ENCODE measurements around the gene PSMC3. TPM values are rescaled to one million over a fixed set of nuclear protein-coding genes. Genes with fewer than 3 reads are reported as not detected.

PSMC3 gene
- total RNA-seq, 2 experiments from 2014 or later, result 111 to 112 TPM

DNA sequence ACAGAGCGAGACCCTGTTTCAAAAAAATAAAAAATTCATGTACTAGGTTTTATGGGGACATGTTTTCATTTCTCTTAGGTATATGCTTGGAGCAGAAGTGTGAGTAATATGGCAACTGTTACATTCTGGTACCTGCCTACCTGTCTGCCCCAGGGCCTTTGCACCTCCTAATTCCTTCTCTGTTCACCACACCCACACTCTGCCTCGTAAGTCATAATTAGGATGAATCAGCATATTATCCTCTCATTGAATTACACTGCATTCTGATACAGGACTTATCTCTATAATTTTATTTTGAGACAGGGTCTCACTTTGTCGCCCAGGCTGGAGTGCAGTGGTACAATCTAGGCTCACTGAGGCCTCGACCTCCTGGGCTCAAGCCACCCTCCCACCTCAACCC lies 25.8 kb upstream of the PSMC3 start:
- Mint-ChIP-seq H3K27ac (no peak overlapping the region), H3K27me3 (no peaks in the 10 kb centered on the region), H3K36me3 (ENCODE audit: low read depth) (no peaks in the 10 kb centered on the region), H3K9me3 (no peaks in the 10 kb centered on the region), H3K4me1 (peaks cover 5% of the 10 kb centered on the region), H3K4me3 (no peak overlapping the region)
- POLR2A ChIA-PET, result interaction anchor here (0.6 kb wide), 1 partner anchor 164 kb away, joined by 3 read pairs; no protein-coding TSS in a partner anchor
- CTCF ChIA-PET, result no interaction called here
- DNase-seq, result no peak

DNA sequence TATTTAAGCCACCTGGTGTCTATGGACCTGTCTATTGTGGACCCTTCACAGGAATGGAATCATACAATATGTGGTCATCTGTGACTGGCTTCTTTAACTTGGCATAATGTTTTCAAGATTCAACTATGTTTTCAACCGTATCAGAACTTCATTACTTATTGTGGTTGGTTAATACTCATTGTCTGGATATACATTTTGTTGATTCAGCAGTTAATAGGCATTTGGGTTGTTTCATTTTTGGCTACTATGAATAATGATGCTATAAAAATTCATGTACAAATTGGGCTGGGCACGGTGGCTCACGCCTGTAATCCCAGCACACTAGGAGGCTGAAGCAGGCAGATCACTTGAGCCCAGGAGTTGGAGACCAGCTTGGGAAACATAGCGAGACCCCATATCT lies 25.2 kb upstream of the PSMC3 start:
- Mint-ChIP-seq H3K9me3 (no peaks in the 10 kb centered on the region), H3K27me3 (no peaks in the 10 kb centered on the region)

DNA sequence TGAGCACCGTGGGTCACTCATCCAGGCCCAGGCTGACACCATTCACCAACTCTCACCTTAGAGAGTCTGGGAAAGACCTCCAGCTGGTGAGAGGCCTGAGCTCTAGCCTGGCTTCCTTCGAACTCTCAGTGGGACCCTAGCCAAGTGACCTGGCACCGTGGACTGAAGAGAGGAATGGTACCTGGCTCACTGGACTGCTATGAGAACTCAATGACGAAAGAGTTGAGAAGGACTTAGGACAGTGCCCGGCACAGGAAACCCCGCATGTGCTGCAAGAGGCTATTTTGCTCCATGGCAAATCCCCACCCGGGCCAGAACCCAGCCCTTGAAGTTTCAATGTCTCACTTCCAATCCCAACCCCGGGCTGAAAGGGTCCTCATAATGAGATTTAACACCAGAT lies 23.3 kb upstream of the PSMC3 start:
- DNase-seq, result no peak
- ChIA-PET POLR2A (interaction anchor here (2.1 kb wide), 1 partner anchor 23 kb away, joined by 6 read pairs; the partner anchor contains the start of gene PSMC3), CTCF (no interaction called here)
- Mint-ChIP-seq H3K4me1 (peaks cover 5% of the 10 kb centered on the region), H3K27me3 (no peaks in the 10 kb centered on the region), H3K36me3 (ENCODE audit: low read depth) (no peaks in the 10 kb centered on the region), H3K27ac (no peak overlapping the region), H3K4me3 (no peak overlapping the region), H3K9me3 (no peaks in the 10 kb centered on the region)

More for the DNA sequence above, 25.2 kb upstream of the PSMC3 start:
- peaks cover 5% of the 10 kb centered on the region for H3K4me1 Mint-ChIP-seq
- POLR2A ChIA-PET, result interaction anchor here (0.6 kb wide), 1 partner anchor 164 kb away, joined by 3 read pairs; no protein-coding TSS in a partner anchor
- no peak overlapping the region for H3K4me3 Mint-ChIP-seq
- no peak overlapping the region for H3K27ac Mint-ChIP-seq
- H3K36me3 Mint-ChIP-seq (ENCODE audit: low read depth), result no peaks in the 10 kb centered on the region
- CTCF ChIA-PET, result no interaction called here
- DNase-seq, result no peak

DNA sequence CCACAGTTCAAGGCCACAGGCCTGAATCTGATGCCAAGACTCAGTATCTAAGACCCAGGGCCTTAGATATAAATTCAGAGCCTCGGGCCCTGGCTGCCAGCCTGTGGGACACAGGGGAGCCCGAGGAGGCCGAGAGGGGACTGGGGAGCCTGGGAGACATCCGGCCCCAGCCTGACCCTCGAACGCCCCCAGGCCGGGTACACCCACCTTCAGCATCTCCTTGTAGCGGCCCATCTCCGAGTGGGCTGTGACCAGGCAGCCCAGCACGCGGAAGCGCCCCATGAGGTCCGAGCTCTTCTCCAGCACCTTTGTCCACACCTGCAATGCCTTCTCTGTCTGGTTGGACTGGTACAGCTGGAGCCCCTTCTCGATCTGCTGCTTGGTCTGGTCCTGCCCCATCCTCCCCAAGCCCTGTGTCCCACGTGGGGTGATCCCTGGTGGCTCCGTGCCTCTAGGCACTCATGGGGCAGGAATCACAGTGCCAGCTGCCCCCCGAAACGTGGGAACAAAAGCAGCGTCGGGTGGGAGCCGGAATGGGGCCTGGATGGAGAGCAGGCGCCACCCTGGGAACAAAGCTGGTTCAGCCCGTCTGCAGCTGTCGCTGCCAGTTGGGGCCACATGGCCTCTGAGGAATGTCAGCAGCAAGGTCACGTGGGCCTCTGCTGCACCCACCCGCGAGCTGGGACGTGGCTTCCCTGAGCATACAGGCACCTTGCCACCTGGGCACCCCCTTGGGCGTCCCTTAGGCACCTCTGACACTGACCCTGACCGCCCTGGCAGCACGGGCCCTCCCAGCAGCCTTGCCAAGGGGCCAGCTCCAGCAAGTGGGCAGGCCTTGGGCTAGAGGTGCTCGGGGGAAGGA lies 22.6 kb upstream of the PSMC3 start, which contains the start of gene RAPSN:
Gene RAPSN (minus strand): TSS at position 571 of the 862 bp plus-strand sequence. CDS start 172 bp downstream, at position 399.
- Mint-ChIP-seq H3K27ac (no peak within 1 kb of the TSS), H3K4me1 (no peaks in the 10 kb centered on the region), H3K36me3 (ENCODE audit: low read depth) (no peaks in the 10 kb centered on the region), H3K27me3 (no peaks in the 10 kb centered on the region), H3K9me3 (no peaks in the 10 kb centered on the region), H3K4me3 (no peak within 1 kb of the TSS)
- POLR2A ChIA-PET, result interaction anchor here (2.1 kb wide), 1 partner anchor 23 kb away, joined by 6 read pairs; the partner anchor contains the start of gene PSMC3
- no peak for DNase-seq
- CTCF ChIA-PET, result no interaction called here

DNA sequence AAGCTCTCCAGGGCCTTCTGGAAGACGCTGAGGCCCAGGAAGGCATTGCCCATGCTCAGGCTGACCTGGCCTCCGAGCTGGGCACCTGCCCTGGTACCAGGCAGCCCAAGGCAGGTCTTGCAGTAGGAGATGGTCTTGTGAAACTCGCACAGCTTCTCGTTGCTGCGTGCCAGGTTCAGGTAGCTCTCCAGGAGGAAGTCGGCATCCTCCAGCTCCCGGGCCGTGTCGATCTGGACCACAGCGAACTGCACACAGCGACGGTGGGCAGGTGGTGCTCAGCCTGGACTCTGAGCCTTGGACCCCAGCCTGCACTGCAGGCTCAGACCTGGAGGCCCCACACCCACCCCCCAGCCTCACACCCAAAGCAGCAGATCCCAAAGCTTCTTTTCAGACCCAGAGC lies 21.7 kb upstream of the PSMC3 start:
- DNase-seq, result no peak
- Mint-ChIP-seq H3K4me1 (no peaks in the 10 kb centered on the region), H3K27me3 (no peaks in the 10 kb centered on the region), H3K9me3 (no peaks in the 10 kb centered on the region), H3K36me3 (ENCODE audit: low read depth) (no peaks in the 10 kb centered on the region), H3K4me3 (no peak overlapping the region), H3K27ac (no peak overlapping the region)
- CTCF ChIA-PET, result no interaction called here
- POLR2A ChIA-PET, result no interaction called here

DNA sequence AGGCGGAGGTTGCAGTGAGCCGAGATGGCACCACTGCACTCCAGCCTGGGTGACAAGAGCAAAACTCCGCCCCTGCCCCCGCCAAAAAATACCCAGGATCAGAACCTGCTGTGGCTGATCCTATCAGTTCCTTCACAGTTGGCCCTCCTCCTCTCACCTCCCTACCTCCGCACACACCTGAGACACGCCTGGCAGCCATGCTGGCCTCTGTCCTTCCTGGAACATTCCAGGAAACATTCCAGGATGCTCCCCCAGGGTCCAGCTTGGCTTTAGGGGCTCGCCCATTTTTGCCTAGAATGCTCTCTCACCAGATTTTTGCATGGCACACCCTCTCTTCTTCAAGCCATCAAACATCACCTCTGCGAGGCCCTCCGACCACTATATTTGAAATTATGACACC lies 20.6 kb upstream of the PSMC3 start:
- Mint-ChIP-seq H3K27me3 (no peaks in the 10 kb centered on the region), H3K4me1 (no peaks in the 10 kb centered on the region), H3K4me3 (no peak overlapping the region), H3K36me3 (ENCODE audit: low read depth) (no peaks in the 10 kb centered on the region), H3K9me3 (no peaks in the 10 kb centered on the region), H3K27ac (no peak overlapping the region)
- ChIA-PET POLR2A (no interaction called here), CTCF (no interaction called here)
- DNase-seq, result no peak

DNA sequence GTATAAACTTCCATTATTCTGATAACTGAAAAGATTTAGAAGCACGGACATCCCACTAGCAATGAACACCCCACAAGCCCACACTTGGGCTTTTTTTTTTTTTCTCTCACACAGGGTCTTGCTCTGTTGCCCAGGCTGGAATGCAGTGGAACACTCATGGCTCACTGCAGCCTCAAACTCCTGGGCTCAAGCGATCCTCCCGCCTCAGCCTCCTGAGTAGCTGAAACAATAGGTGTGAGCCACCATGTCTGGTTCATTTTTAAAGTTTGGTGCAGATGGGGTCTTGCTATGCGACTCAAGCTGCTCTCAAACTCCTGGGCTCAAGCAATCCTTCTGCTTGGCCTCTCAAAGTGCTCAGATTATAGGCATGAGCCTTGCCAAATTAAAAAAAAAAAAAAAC lies 19.6 kb upstream of the PSMC3 start:
- Mint-ChIP-seq H3K27me3 (no peaks in the 10 kb centered on the region), H3K36me3 (ENCODE audit: low read depth) (no peaks in the 10 kb centered on the region), H3K4me3 (no peak overlapping the region), H3K9me3 (no peaks in the 10 kb centered on the region), H3K27ac (no peak overlapping the region), H3K4me1 (no peaks in the 10 kb centered on the region)
- CTCF ChIA-PET, result interaction anchor here (0.7 to 0.8 kb wide), 2 partner anchors 19 to 133 kb away, joined by 3 read pairs; no protein-coding TSS in a partner anchor
- POLR2A ChIA-PET, result no interaction called here
- DNase-seq, result no peak

DNA sequence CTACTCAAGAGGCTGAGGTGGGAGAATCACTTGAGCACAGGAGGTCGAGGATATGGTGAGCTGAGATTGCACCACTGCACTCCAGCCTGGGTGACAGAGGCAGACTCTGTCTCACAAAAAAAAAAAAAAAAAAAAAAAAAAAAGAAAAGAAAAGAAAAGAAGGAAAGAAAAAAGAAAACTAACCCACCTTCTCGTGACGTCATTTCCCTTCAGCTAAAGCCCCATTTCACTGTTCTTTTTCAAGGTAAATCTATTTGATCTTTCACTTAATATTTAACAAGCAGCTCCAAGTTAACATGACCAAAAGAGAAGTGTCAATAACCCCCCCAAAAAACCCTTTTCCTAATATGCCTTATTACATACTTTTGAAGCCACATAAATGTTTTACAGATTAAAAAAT lies 17.6 kb upstream of the PSMC3 start:
- ChIA-PET CTCF (interaction anchor here (1.2 to 2.0 kb wide), 3 partner anchors 11 to 70 kb away, joined by 3 to 4 read pairs (median 4); no protein-coding TSS in a partner anchor), POLR2A (no interaction called here)
- Mint-ChIP-seq H3K9me3 (no peaks in the 10 kb centered on the region), H3K4me1 (no peaks in the 10 kb centered on the region), H3K27me3 (no peaks in the 10 kb centered on the region), H3K27ac (no peak overlapping the region), H3K36me3 (ENCODE audit: low read depth) (no peaks in the 10 kb centered on the region), H3K4me3 (no peak overlapping the region)
- DNase-seq, result no peak

DNA sequence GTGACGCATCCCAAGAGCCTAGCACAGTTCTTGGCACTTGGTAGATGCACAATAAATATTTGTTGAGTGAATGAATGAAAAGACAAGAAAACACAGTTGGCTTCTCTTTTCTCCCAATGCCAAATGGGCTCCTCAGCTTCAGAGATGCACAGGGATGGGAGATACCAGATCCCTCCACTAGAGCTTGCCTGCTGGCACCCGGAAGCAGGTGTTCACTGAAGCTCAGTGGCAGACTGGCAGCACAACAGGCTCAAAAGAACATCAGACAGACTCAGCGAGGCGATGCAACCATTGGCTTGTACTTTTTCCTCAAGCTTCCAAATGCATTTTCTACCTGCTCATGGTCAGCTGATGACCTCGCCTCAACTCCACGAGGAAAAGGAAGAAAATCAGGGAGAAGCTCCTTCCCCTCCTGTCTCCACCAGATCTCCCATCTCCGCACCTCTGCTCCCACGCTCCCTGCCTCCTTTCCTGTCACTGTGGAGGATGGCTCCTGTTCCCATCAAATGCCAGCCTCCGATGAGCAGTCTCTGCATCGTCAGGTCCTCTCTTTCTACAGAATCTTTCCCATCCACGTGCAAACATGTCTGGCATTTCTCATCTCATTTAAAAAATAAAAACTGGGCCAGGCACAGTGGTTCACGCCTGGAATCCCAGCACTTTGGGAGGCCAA lies 16.9 kb upstream of the PSMC3 start:
- Mint-ChIP-seq H3K27me3 (no peaks in the 10 kb centered on the region), H3K4me3 (no peak overlapping the region), H3K36me3 (ENCODE audit: low read depth) (no peaks in the 10 kb centered on the region), H3K9me3 (no peaks in the 10 kb centered on the region), H3K4me1 (no peaks in the 10 kb centered on the region), H3K27ac (no peak overlapping the region)
- CTCF ChIA-PET, result interaction anchor here (1.2 to 2.0 kb wide), 2 partner anchors 32 to 69 kb away, joined by 3 to 4 read pairs; no protein-coding TSS in a partner anchor
- POLR2A ChIA-PET, result no interaction called here
- no peak for DNase-seq

DNA sequence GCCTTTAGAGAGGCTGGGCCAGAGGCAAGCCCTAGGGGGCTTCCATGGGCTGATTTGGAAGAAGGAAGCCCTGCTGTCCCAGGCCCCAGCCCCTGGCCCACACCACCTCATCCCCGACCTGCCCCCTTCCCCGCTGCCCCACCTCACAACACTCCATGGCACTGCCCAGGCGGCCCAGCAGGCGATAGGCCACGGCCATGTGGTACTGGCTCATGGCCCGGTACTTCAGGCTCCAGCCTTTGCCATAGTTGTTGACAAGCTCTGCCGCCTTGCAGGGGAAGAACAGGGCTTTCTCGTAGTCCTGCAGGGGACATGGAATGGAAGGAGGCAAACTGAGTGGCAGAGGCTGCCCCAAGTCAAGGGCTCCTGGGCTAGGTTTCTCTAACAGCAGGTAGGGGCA lies 16.3 kb upstream of the PSMC3 start:
- no peak overlapping the region for H3K4me3 Mint-ChIP-seq
- H3K4me1 Mint-ChIP-seq, result no peaks in the 10 kb centered on the region
- no peak for DNase-seq
- no peaks in the 10 kb centered on the region for H3K36me3 Mint-ChIP-seq (ENCODE audit: low read depth)
- POLR2A ChIA-PET, result no interaction called here
- CTCF ChIA-PET, result interaction anchor here (1.2 kb wide), 1 partner anchor 31 kb away, joined by 3 read pairs; no protein-coding TSS in a partner anchor
- no peaks in the 10 kb centered on the region for H3K27me3 Mint-ChIP-seq
- H3K9me3 Mint-ChIP-seq, result no peaks in the 10 kb centered on the region
- no peak overlapping the region for H3K27ac Mint-ChIP-seq

DNA sequence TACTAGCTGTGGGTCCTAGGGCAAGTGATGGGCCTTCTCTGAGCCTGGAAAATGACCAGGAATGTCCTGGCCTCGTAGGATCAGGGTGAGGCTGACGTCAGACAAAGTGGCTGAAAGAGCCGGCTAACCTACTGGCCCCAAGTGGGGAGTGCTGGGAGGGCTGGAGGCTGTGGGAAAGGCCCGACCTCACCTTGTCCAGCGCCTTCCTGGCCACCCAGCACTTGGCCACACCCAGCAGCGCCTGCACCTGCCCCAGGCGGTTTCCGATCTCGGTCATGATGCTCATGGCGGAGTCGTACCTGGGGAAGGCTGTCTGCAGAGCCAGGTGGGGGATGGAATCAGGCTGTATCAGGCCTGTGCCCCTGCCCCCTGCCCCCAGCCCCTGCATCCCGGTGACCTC lies 15.2 kb upstream of the PSMC3 start:
- ChIA-PET POLR2A (no interaction called here), CTCF (no interaction called here)
- no peaks in the 10 kb centered on the region for H3K4me1 Mint-ChIP-seq
- H3K27me3 Mint-ChIP-seq, result no peaks in the 10 kb centered on the region
- H3K9me3 Mint-ChIP-seq, result no peaks in the 10 kb centered on the region
- H3K36me3 Mint-ChIP-seq (ENCODE audit: low read depth), result no peaks in the 10 kb centered on the region
- H3K4me3 Mint-ChIP-seq, result no peak overlapping the region
- DNase-seq, result no peak
- H3K27ac Mint-ChIP-seq, result no peak overlapping the region

DNA sequence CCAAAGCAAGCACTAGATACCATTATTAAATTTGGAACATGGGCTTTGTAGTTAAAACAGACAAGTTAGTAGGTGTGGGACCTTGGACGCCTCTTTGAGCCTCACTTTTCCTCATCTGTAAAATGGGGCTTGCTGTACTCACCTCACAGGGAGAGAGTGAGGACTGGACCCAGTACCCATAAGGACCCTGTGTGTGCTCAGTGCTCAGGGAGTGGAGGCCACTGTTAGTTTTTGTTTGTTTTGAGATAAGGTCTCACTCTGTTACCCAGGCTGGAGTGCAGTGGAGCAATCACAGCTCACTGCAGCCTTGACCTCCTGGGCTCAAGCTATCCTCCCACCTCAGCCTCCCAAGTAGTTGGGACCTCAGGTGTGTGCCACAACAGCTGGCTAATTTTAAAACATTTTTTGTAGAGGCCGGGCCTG lies 13.8 kb upstream of the PSMC3 start:
- H3K27ac Mint-ChIP-seq, result no peak overlapping the region
- H3K36me3 Mint-ChIP-seq (ENCODE audit: low read depth), result no peaks in the 10 kb centered on the region
- DNase-seq, result no peak
- CTCF ChIA-PET, result no interaction called here
- no peaks in the 10 kb centered on the region for H3K4me1 Mint-ChIP-seq
- POLR2A ChIA-PET, result no interaction called here
- H3K4me3 Mint-ChIP-seq, result no peak overlapping the region
- no peaks in the 10 kb centered on the region for H3K9me3 Mint-ChIP-seq
- H3K27me3 Mint-ChIP-seq, result no peaks in the 10 kb centered on the region

DNA sequence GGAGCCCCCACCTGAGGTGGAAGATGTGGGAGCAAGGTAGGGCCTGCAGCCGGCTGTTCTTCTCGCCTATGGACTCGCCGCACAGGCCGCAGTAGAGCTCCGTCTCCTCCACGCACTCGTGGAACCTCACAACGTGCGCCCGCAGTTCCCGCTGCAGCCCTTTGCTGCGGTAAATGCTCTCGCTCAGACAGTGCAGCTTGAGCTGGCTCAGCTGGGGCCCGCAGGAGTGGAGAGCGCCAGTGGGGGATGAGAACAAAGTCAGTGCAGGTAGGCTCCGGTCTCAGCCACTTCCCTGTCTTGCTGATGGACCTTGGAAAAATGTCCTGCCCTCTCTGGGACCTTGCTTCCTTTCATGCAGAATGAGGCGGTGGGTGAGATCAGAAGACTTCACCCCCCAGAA lies 12.5 kb upstream of the PSMC3 start:
- Mint-ChIP-seq H3K27ac (no peak overlapping the region), H3K4me1 (no peaks in the 10 kb centered on the region), H3K9me3 (no peaks in the 10 kb centered on the region), H3K36me3 (ENCODE audit: low read depth) (no peaks in the 10 kb centered on the region), H3K4me3 (no peak overlapping the region), H3K27me3 (no peaks in the 10 kb centered on the region)
- ChIA-PET POLR2A (no interaction called here), CTCF (no interaction called here)
- no peak for DNase-seq

Data from activated CD4-positive, alpha-beta memory T cell treated with anti-CD3 and anti-CD28 coated beads, Interleukin-2, amount 10 ng/mL, durations not matched to agents 7 days and 5 days (primary cell).